Tibial nerve (tissue), 4 donors: ENCODE results near the gene C4orf36. TPM values are rescaled to one million over a fixed set of nuclear protein-coding genes. Genes with fewer than 3 reads are reported as not detected.
A peak's percentile ranks its signal among the peaks of the same experiment; 100 is the strongest.

ENCODE experiments used
- DNase-seq, 2 donors: peaks; one replicate each; pipeline ENCODE4 v3.0.0-alpha.2; 2019; ENCODE audit warnings: low spot score in 2 of 2
- H3K27ac ChIP-seq, 4 donors: fragments of 200-600 bp; sonication (generic) in 3 of 4; one replicate each; pipeline ENCODE4 v1.5.1; 2017 to 2019; ENCODE audit warnings: mild to moderate bottlenecking in 1 of 4
- H3K27me3 ChIP-seq, 2 donors: fragments of 200-600 bp; sonication (generic) in 1 of 2; one replicate each; pipeline versions ENCODE4 v1.5.1 to v1.6.0; 2017 to 2019
- H3K36me3 ChIP-seq, 3 donors: fragments of 200-600 bp; sonication (generic); one replicate each; pipeline ENCODE4 v1.5.1; 2018 to 2019
- H3K4me1 ChIP-seq, 4 donors: fragments of 200-600 bp; sonication (generic) in 3 of 4; one replicate each; pipeline ENCODE4 v1.5.1; 2017 to 2019
- H3K4me3 ChIP-seq, 4 donors: fragments of 200-600 bp; sonication (generic) in 3 of 4; one replicate each; pipeline ENCODE4 v1.5.1; 2017 to 2019; ENCODE audit warnings: mild to moderate bottlenecking in 1 of 4, moderate library complexity in 1 of 4
- H3K9me3 ChIP-seq, 4 donors: fragments of 200-600 bp; sonication (generic) in 3 of 4; one replicate each; pipeline ENCODE4 v1.5.1; 2017 to 2019
- EP300 ChIP-seq, 2 donors: sonication (generic); formaldehyde crosslinking; IDR thresholded peaks; one replicate each; pipeline ENCODE4 v1.6.1; 2017; ENCODE audit warnings: antibody characterized with exemption in 2 of 2, mild to moderate bottlenecking in 1 of 2
- POLR2A ChIP-seq, 2 donors: fragments of 450-650 bp; IDR thresholded peaks; one replicate each; pipeline ENCODE4 v1.6.1; 2017; ENCODE audit warnings: antibody characterized with exemption in 2 of 2, mild to moderate bottlenecking in 2 of 2, moderate library complexity in 2 of 2
- WGBS, 2 donors: methylation state at CpG; one replicate each; pipeline ENCODE4 v1.1.5; 2018; 5-methylcytosine and 5-hydroxymethylcytosine counted together
- total RNA-seq, 4 donors: library from RNA; depleted of rRNA; stranded (reverse); fragments of >200 nt; gene quantifications; one replicate each; pipeline ENCODE4 v1.1.0, GENCODE V29; 2016
- TF ChIP-seq, protein P1 (sequence below), 5 experiments: fragments of 200-600 bp in 3 of 5; fragments of 450-650 bp in 2 of 5; sonication (generic) in 3 of 5; IDR thresholded peaks; one replicate each; pipeline ENCODE4 v1.5.1; 2016 to 2019; ENCODE audit warnings: antibody characterized with exemption in 5 of 5, mild to moderate bottlenecking in 3 of 5, moderate library complexity in 2 of 5

Gene C4orf36
- total RNA-seq, 4 donors from 2014 or later = 0.66 to 5.3 (median 3.4) TPM

DNA sequence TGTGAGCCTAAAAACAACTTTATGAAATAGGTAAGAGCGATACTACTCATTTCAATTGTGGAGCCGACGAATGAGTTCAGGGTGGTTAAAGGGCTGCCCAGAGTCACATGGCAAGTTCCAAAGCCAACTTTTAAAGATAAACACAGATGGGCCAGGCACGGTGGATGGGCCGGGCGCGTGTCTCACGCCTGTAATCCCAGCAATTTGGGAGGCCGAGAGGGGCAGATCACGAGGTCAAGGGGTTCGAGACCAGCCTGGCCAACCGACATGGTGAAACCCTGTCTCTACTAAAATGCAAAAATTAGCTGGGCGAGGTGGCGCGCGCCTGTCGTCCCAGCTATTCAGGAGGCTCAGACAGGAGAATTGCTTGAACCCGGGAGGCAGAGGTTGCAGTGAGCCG, 914 bp upstream of the C4orf36 start:
- TF ChIP-seq, protein P1, sequence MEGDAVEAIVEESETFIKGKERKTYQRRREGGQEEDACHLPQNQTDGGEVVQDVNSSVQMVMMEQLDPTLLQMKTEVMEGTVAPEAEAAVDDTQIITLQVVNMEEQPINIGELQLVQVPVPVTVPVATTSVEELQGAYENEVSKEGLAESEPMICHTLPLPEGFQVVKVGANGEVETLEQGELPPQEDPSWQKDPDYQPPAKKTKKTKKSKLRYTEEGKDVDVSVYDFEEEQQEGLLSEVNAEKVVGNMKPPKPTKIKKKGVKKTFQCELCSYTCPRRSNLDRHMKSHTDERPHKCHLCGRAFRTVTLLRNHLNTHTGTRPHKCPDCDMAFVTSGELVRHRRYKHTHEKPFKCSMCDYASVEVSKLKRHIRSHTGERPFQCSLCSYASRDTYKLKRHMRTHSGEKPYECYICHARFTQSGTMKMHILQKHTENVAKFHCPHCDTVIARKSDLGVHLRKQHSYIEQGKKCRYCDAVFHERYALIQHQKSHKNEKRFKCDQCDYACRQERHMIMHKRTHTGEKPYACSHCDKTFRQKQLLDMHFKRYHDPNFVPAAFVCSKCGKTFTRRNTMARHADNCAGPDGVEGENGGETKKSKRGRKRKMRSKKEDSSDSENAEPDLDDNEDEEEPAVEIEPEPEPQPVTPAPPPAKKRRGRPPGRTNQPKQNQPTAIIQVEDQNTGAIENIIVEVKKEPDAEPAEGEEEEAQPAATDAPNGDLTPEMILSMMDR (IDR thresholded peaks at IDR 0.05) = no peak
- TF ChIP-seq EP300 (IDR thresholded peaks at IDR 0.05) = no peak
- no peak for TF ChIP-seq POLR2A (IDR thresholded peaks at IDR 0.05)
- H3K27me3 ChIP-seq = no peaks in the 10 kb centered on the region
- no peaks in the 10 kb centered on the region for H3K9me3 ChIP-seq
- 89 to 95% methylated on average over 19 of the region's 19 CpGs for WGBS, 2 donors
- H3K4me1 ChIP-seq = peaks cover 0 to 20% (median 4%) of the 10 kb centered on the region in 4 donors
- no peak for DNase-seq
- no peaks in the 10 kb centered on the region for H3K36me3 ChIP-seq
- H3K27ac ChIP-seq = peak overlapping the region in 2 of 4 donors; percentile 86 to 93
- H3K4me3 ChIP-seq = no peak overlapping the region

DNA sequence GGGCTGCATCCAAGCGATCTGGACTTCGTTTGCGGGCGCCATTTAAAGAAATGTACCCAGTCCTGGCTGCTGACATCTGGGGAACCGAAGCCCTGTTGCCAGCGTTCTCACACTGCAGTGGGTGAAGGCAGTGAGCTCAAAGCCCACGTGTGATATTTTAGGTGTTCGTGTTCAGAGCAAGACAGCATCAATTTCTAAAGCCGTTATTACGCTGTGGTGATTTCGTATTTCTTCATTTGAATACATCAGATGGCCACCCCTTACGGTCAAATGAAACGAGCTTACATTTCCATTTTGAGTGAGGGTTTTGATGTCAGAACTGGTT, 376 bp upstream of the C4orf36 start:
- Histone ChIP-seq H3K27ac (peak overlapping the region; percentile 68 to 93 (median 78)), H3K9me3 (no peaks in the 10 kb centered on the region), H3K27me3 (no peaks in the 10 kb centered on the region), H3K36me3 (peaks cover 0 to 2% (median 0%) of the 10 kb centered on the region in 3 donors), H3K4me1 (peaks cover 0 to 20% (median 4%) of the 10 kb centered on the region in 4 donors), H3K4me3 (peak overlapping the region; percentile 68 to 94 (median 89))
- TF ChIP-seq POLR2A (IDR thresholded peaks at IDR 0.05) = no peak
- no peak for TF ChIP-seq EP300 (IDR thresholded peaks at IDR 0.05)
- TF ChIP-seq, protein P1 (IDR thresholded peaks at IDR 0.05) = no peak
- DNase-seq = no peak
- 7 to 9% methylated on average over 12 to 13 of the region's 13 CpGs for WGBS, 2 donors

DNA sequence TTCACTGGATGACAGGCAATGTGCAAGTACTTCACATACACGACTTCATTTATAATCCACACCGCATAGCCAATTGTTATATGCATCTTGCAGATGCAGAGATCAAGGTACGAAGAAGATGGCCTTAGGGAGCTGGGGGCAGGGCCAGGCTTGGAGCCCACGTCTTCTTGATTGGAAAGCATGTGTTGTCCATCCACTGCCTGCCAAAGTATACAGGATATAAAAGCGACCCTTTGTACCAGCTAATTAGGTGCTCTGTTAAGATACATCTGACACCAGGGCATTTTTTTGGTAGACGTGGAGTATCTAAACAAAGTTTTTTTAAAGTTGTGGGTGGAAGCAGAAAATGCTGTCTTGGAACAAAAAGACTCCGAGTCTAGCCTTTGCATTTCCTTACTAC, 1.4 kb downstream of the C4orf36 start:
- H3K4me1 ChIP-seq = peaks cover 0 to 20% (median 4%) of the 10 kb centered on the region in 4 donors
- TF ChIP-seq POLR2A (IDR thresholded peaks at IDR 0.05) (no peak), EP300 (IDR thresholded peaks at IDR 0.05) (no peak)
- TF ChIP-seq, protein P1 (IDR thresholded peaks at IDR 0.05) = no peak
- no peak for DNase-seq
- H3K27me3 ChIP-seq = no peaks in the 10 kb centered on the region
- no peak overlapping the region for H3K4me3 ChIP-seq
- 47 to 62% methylated on average over 7 of the region's 7 CpGs for WGBS, 2 donors
- H3K27ac ChIP-seq = peak overlapping the region in 1 of 4 donors; percentile 93
- peaks cover 0 to 5% (median 0%) of the 10 kb centered on the region in 3 donors for H3K36me3 ChIP-seq
- H3K9me3 ChIP-seq = no peaks in the 10 kb centered on the region

DNA sequence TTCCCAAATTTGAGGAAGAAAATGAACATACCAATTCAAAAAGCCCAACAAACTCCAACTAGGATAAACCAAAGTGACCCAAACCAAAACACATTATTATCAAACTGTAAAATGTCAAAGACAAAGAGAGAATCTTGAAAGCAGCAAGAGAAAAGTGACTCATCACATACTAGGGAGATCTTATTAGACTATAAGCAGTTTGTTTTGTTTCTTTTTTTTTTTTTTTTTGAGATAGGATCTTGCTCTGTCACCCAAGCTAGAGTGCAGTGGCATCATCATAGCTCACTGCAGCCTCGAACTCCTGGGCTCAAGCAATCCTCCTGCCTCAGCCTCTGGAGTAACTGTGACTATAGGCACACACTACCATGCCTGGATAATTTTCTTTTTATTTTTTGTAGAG, 12.6 kb downstream of the C4orf36 start:
- no peak for DNase-seq
- WGBS, 2 donors = 69 to 82% methylated on average over 1 of the region's 1 CpG
- no peak overlapping the region for H3K4me3 ChIP-seq
- H3K4me1 ChIP-seq = peaks cover 0 to 11% (median 0%) of the 10 kb centered on the region in 4 donors
- H3K36me3 ChIP-seq = no peaks in the 10 kb centered on the region
- H3K9me3 ChIP-seq = peaks cover 0 to 32% (median 8%) of the 10 kb centered on the region in 4 donors
- no peaks in the 10 kb centered on the region for H3K27me3 ChIP-seq
- H3K27ac ChIP-seq = no peak overlapping the region
- no peak for TF ChIP-seq POLR2A (IDR thresholded peaks at IDR 0.05)
- TF ChIP-seq, protein P1 (IDR thresholded peaks at IDR 0.05) = no peak
- TF ChIP-seq EP300 (IDR thresholded peaks at IDR 0.05) = no peak

DNA sequence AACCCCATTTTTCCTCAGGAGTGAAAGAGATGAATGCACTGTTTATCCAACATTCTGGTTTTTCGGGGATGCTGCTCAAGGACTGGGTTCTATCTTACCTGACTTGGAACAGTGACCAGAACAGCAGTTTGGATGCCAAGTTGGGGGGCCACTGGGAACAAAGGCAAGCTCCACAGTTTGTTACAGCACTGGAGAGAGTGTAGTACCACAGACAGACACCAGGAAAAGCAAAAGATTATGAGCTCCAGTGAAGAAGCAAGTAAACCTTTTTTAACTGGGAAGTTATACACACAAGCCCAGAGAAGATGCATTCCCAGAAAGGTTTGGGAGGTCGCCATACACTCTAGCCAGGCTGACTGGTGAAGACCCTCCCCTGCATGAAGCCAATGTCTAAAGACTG, 13.6 kb downstream of the C4orf36 start:
- Histone ChIP-seq H3K27me3 (no peaks in the 10 kb centered on the region), H3K27ac (no peak overlapping the region), H3K4me3 (no peak overlapping the region), H3K9me3 (peaks cover 0 to 31% (median 8%) of the 10 kb centered on the region in 4 donors), H3K36me3 (no peaks in the 10 kb centered on the region), H3K4me1 (peaks cover 0 to 11% (median 0%) of the 10 kb centered on the region in 4 donors)
- WGBS, 2 donors = 91 to 94% methylated on average over 2 of the region's 2 CpGs
- TF ChIP-seq, protein P1 (IDR thresholded peaks at IDR 0.05) = no peak
- no peak for TF ChIP-seq EP300 (IDR thresholded peaks at IDR 0.05)
- no peak for TF ChIP-seq POLR2A (IDR thresholded peaks at IDR 0.05)
- no peak for DNase-seq
